H1 (cell line): ENCODE data around the gene HYAL1. TPM values are rescaled to one million over a fixed set of nuclear protein-coding genes. Genes with fewer than 3 reads are reported as not detected.

ENCODE experiments used
- CTCF ChIP-seq, 3 experiments: IDR thresholded peaks; 1 replicate in 2 of 3; 2 replicates in 1 of 3; pipeline versions ENCODE4 v1.5.1 to v1.6.1; 2011; ENCODE audit warnings: low read length in 3 of 3, mild to moderate bottlenecking in 3 of 3, inconsistent platforms in 2 of 3, low read depth in 1 of 3, moderate library complexity in 1 of 3; ENCODE audit not compliant: insufficient read depth in 1 of 3; ENCODE audit errors: control extremely low read depth in 1 of 3
- EZH2 ChIP-seq: fragments of 200-600 bp; sonication (generic); IDR thresholded peaks from 2 replicates; pipeline ENCODE4 v1.7.1; 2012; ENCODE audit warnings: low read depth, mild to moderate bottlenecking, moderate library complexity, low read length, inconsistent platforms; ENCODE audit not compliant: severe bottlenecking
- KDM4A ChIP-seq: IDR thresholded peaks from one replicate; pipeline ENCODE4 v1.7.1; 2012; ENCODE audit warnings: low read depth, mild to moderate bottlenecking, moderate library complexity, low read length, inconsistent platforms; ENCODE audit not compliant: severe bottlenecking
- MAX ChIP-seq: IDR thresholded peaks from 2 replicates; pipeline ENCODE4 v1.6.1; 2012; ENCODE audit warnings: inconsistent platforms
- PHF8 ChIP-seq: fragments of 200-600 bp; sonication (generic); conservative IDR thresholded peaks from 2 replicates; pipeline ENCODE4 v1.7.1; 2012; ENCODE audit warnings: low read depth, mild to moderate bottlenecking, inconsistent platforms, low read length, moderate library complexity
- POU5F1 ChIP-seq: IDR thresholded peaks from 2 replicates; pipeline ENCODE4 v1.6.1; 2011; ENCODE audit warnings: low read depth, mild to moderate bottlenecking, low read length, moderate library complexity
- RNF2 ChIP-seq: fragments of 200-900, 300-1000 bp; sonication (generic); IDR thresholded peaks from 2 replicates; pipeline ENCODE4 v1.7.1; 2016; ENCODE audit warnings: borderline replicate concordance, low read depth, mild to moderate bottlenecking, antibody characterized with exemption, low read length; ENCODE audit not compliant: poor library complexity, severe bottlenecking; ENCODE audit errors: missing control alignments
- SP4 ChIP-seq: IDR thresholded peaks from 2 replicates; pipeline ENCODE4 v1.6.1; 2012; ENCODE audit warnings: low read length, inconsistent platforms
- SRF ChIP-seq: IDR thresholded peaks from 2 replicates; pipeline ENCODE4 v1.6.1; 2011; ENCODE audit warnings: mild to moderate bottlenecking, low read depth, low read length, moderate library complexity
- polyA plus RNA-seq, 7 experiments: library from polyadenylated mRNA; depleted of rRNA in 3 of 7; stranded (reverse) in 5 of 7; unstranded in 2 of 7; fragments of >200 nt in 5 of 7; fragments of 200-250 nt in 2 of 7; gene quantifications; 1 replicate in 5 of 7; 2 replicates in 1 of 7; 4 replicates in 1 of 7; pipeline versions ENCODE4 v1.2.1 to v1.2.3, GENCODE V29; 2011 to 2013; ENCODE audit warnings: missing spikeins in 2 of 7, mixed read lengths in 2 of 7
- total RNA-seq: library from RNA; stranded (reverse); fragmentation: NEBNext Ultra II Directional; extraction: Animal tissue kit (Norgen Biotek cat#: 25700); gene quantifications from 2 replicates; pipeline ENCODE4 v1.2.1, GENCODE V29; 2021

Gene HYAL1
- total and polyA plus RNA-seq, 2 of the 8 experiments (the other 6 are each of a cell fraction or from before 2014, with no cell fraction given): 2.0 to 5.4 TPM

GRCh38 chr3:50340448-50341329, 37.3 kb upstream of the HYAL1 start, which contains the start of gene RASSF1 (continued):
- TF ChIP-seq CTCF (IDR thresholded peaks at IDR 0.05; ENCODE audit: control extremely low read depth in 1 of 3, insufficient read depth in 1 of 3, low read depth in 1 of 3, low read length in 3 of 3) (no peak), KDM4A (peak; percentile 94), RNF2 (peak; percentile 44), EZH2 (peak; percentile 80), SP4 (0 out of 2 replicates have a peak, but pooled peaks have one; percentile 38), POU5F1 (no peak), PHF8 (peak; percentile 35; the same call in 1 of the 2 replicates), SRF (no peak), MAX (peak; percentile 89)
